Trophoblast cell (in vitro differentiated cells and primary cell): ENCODE measurements around the gene S100B.
A peak's percentile ranks its signal among the peaks of the same experiment; 100 is the strongest.

ENCODE experiments used
- DNase-seq, 2 donors: peaks; one replicate each; pipeline ENCODE4 v3.0.0-alpha.2; 2016
- H2AFZ ChIP-seq: 2 replicates; pipeline ENCODE4 v1.6.1; 2013; ENCODE audit warnings: low read length, moderate library complexity, mild to moderate bottlenecking; ENCODE audit not compliant: insufficient read depth, poor library complexity
- H2AK5ac ChIP-seq: 2 replicates; pipeline ENCODE4 v1.6.1; 2013; ENCODE audit warnings: mild to moderate bottlenecking, low read length
- H2BK120ac ChIP-seq: 2 replicates; pipeline ENCODE4 v1.6.1; 2013; ENCODE audit warnings: low read length, mild to moderate bottlenecking, moderate library complexity; ENCODE audit not compliant: insufficient read depth, poor library complexity
- H2BK12ac ChIP-seq: 2 replicates; pipeline ENCODE4 v1.6.1; 2013; ENCODE audit warnings: mild to moderate bottlenecking, low read length, moderate library complexity
- H2BK5ac ChIP-seq: 2 replicates; pipeline ENCODE4 v1.6.1; 2013; ENCODE audit warnings: low read length, low read depth, moderate library complexity, mild to moderate bottlenecking; ENCODE audit not compliant: poor library complexity
- H3K14ac ChIP-seq: 2 replicates; pipeline ENCODE4 v1.6.1; 2013; ENCODE audit warnings: mild to moderate bottlenecking, low read length
- H3K18ac ChIP-seq: 2 replicates; pipeline ENCODE4 v1.6.1; 2013; ENCODE audit warnings: mild to moderate bottlenecking, low read length
- H3K23ac ChIP-seq: 2 replicates; pipeline ENCODE4 v1.6.1; 2013; ENCODE audit warnings: low read length
- H3K27ac ChIP-seq: 2 replicates; pipeline ENCODE4 v1.5.1; 2013; ENCODE audit warnings: low read depth, mild to moderate bottlenecking, inconsistent platforms, low read length, moderate library complexity
- H3K27me3 ChIP-seq: 2 replicates; pipeline ENCODE4 v1.6.1; 2013; ENCODE audit warnings: inconsistent platforms, mild to moderate bottlenecking, low read length, moderate library complexity; ENCODE audit not compliant: insufficient read depth
- H3K36me3 ChIP-seq, 2 experiments: 1 replicate in 1 of 2; 2 replicates in 1 of 2; pipeline ENCODE4 v1.6.1; 2013; ENCODE audit warnings: low read length in 2 of 2, mild to moderate bottlenecking in 2 of 2, moderate library complexity in 1 of 2; ENCODE audit not compliant: insufficient read depth in 2 of 2, control insufficient read depth in 1 of 2
- H3K4ac ChIP-seq: 2 replicates; pipeline ENCODE4 v1.6.1; 2013; ENCODE audit warnings: low read depth, mild to moderate bottlenecking, low read length, moderate library complexity
- H3K4me1 ChIP-seq, 2 experiments: 1 replicate in 1 of 2; 2 replicates in 1 of 2; pipeline ENCODE4 v1.6.1; 2013; ENCODE audit warnings: low read length in 2 of 2, mild to moderate bottlenecking in 2 of 2, moderate library complexity in 1 of 2; ENCODE audit not compliant: insufficient read depth in 2 of 2, control insufficient read depth in 1 of 2
- H3K4me2 ChIP-seq: 2 replicates; pipeline ENCODE4 v1.6.1; 2013; ENCODE audit warnings: inconsistent platforms, mild to moderate bottlenecking, low read length, moderate library complexity
- H3K4me3 ChIP-seq: 2 replicates; pipeline ENCODE4 v1.5.1; 2013; ENCODE audit warnings: mild to moderate bottlenecking, low read depth, low read length, inconsistent platforms
- H3K79me1 ChIP-seq: one replicate; pipeline ENCODE4 v1.6.1; 2013; ENCODE audit warnings: low read length
- H3K79me2 ChIP-seq: 2 replicates; pipeline ENCODE4 v1.6.1; 2013; ENCODE audit warnings: low read length, mild to moderate bottlenecking; ENCODE audit not compliant: control insufficient read depth, insufficient read depth, poor library complexity
- H3K9ac ChIP-seq: 2 replicates; pipeline ENCODE4 v1.6.1; 2013; ENCODE audit warnings: mild to moderate bottlenecking, low read length
- H3K9me3 ChIP-seq: 2 replicates; pipeline ENCODE4 v1.6.1; 2013; ENCODE audit warnings: low read depth, mild to moderate bottlenecking, control low read depth, inconsistent platforms, low read length; ENCODE audit not compliant: insufficient read depth
- H4K12ac ChIP-seq: 2 replicates; pipeline ENCODE4 v1.6.1; 2013; ENCODE audit warnings: low read depth, mild to moderate bottlenecking, low read length, moderate library complexity
- H4K8ac ChIP-seq: 2 replicates; pipeline ENCODE4 v1.6.1; 2013; ENCODE audit warnings: low read depth, mild to moderate bottlenecking, low read length, moderate library complexity
- H4K91ac ChIP-seq: one replicate; pipeline ENCODE4 v1.6.1; 2013; ENCODE audit warnings: low read depth, mild to moderate bottlenecking, low read length, moderate library complexity
- WGBS: extraction: QIAGEN DNeasy Blood & Tissue Kit; methylation state at CpG from one replicate; pipeline ENCODE4 v1.1.7; 2013; ENCODE audit warnings: missing lambda C conversion rate; ENCODE audit not compliant: insufficient read length, insufficient coverage; ENCODE audit errors: extremely low coverage; 5-methylcytosine and 5-hydroxymethylcytosine counted together

Gene S100B

GRCh38 chr21:46618738-46619379 lies 14.0 kb upstream of the S100B start:
- no peak overlapping the region for H4K8ac ChIP-seq
- H2BK120ac ChIP-seq = no peak overlapping the region
- no peak overlapping the region for H3K4me2 ChIP-seq
- H4K12ac ChIP-seq = no peak overlapping the region
- no peak overlapping the region for H3K27ac ChIP-seq
- H3K79me1 ChIP-seq = no peaks in the 10 kb centered on the region
- H3K9me3 ChIP-seq = peaks cover 2% of the 10 kb centered on the region
- no CpG with 5 or more reads among the region's 5 CpGs for WGBS
- H3K4me1 ChIP-seq = peaks cover 4 to 5% of the 10 kb centered on the region in 2 experiments
- H3K36me3 ChIP-seq = no peaks in the 10 kb centered on the region
- H3K4ac ChIP-seq = no peak overlapping the region
- H2AFZ ChIP-seq = no peak overlapping the region
- H2AK5ac ChIP-seq = no peak overlapping the region
- H3K79me2 ChIP-seq = no peaks in the 10 kb centered on the region
- H4K91ac ChIP-seq = no peak overlapping the region
- no peak overlapping the region for H3K18ac ChIP-seq
- no peak overlapping the region for H3K4me3 ChIP-seq
- H3K27me3 ChIP-seq = no peaks in the 10 kb centered on the region
- no peak overlapping the region for H3K23ac ChIP-seq
- no peak overlapping the region for H2BK12ac ChIP-seq
- no peak overlapping the region for H3K14ac ChIP-seq
- no peak overlapping the region for H2BK5ac ChIP-seq
- H3K9ac ChIP-seq = no peak overlapping the region
- DNase-seq = peak in 1 of 2 donors; percentile 39

GRCh38 chr21:46617267-46618051 lies 12.6 kb upstream of the S100B start:
- no peak overlapping the region for H3K4me3 ChIP-seq
- H3K4ac ChIP-seq = no peak overlapping the region
- no peaks in the 10 kb centered on the region for H3K79me1 ChIP-seq
- no peak overlapping the region for H4K91ac ChIP-seq
- no peak overlapping the region for H3K4me2 ChIP-seq
- H4K12ac ChIP-seq = no peak overlapping the region
- no peak overlapping the region for H3K14ac ChIP-seq
- H2BK5ac ChIP-seq = no peak overlapping the region
- no peak overlapping the region for H3K18ac ChIP-seq
- H3K9ac ChIP-seq = no peak overlapping the region
- no peak overlapping the region for H2BK12ac ChIP-seq
- no peaks in the 10 kb centered on the region for H3K36me3 ChIP-seq
- no peak overlapping the region for H2AK5ac ChIP-seq
- H4K8ac ChIP-seq = no peak overlapping the region
- H3K27ac ChIP-seq = no peak overlapping the region
- H2BK120ac ChIP-seq = no peak overlapping the region
- H3K9me3 ChIP-seq = peaks cover 2% of the 10 kb centered on the region
- no peaks in the 10 kb centered on the region for H3K27me3 ChIP-seq
- no peaks in the 10 kb centered on the region for H3K79me2 ChIP-seq
- no CpG with 5 or more reads among the region's 6 CpGs for WGBS
- no peak overlapping the region for H3K23ac ChIP-seq
- peak; percentile 27 to 59 for DNase-seq
- H2AFZ ChIP-seq = no peak overlapping the region
- H3K4me1 ChIP-seq = peaks cover 4 to 5% of the 10 kb centered on the region in 2 experiments

GRCh38 chr21:46616656-46617055 lies 11.8 kb upstream of the S100B start:
- no peak overlapping the region for H3K23ac ChIP-seq
- peaks cover 4 to 5% of the 10 kb centered on the region in 2 experiments for H3K4me1 ChIP-seq
- no peak for DNase-seq
- H3K9me3 ChIP-seq = peaks cover 2% of the 10 kb centered on the region
- no peak overlapping the region for H4K91ac ChIP-seq
- H4K8ac ChIP-seq = no peak overlapping the region
- no peak overlapping the region for H3K27ac ChIP-seq
- no peak overlapping the region for H3K4me3 ChIP-seq
- H2BK120ac ChIP-seq = no peak overlapping the region
- H4K12ac ChIP-seq = no peak overlapping the region
- no peaks in the 10 kb centered on the region for H3K79me2 ChIP-seq
- no peak overlapping the region for H2AFZ ChIP-seq
- no peak overlapping the region for H3K14ac ChIP-seq
- H2AK5ac ChIP-seq = no peak overlapping the region
- no peaks in the 10 kb centered on the region for H3K36me3 ChIP-seq
- H3K4ac ChIP-seq = no peak overlapping the region
- H2BK5ac ChIP-seq = no peak overlapping the region
- H2BK12ac ChIP-seq = no peak overlapping the region
- no peaks in the 10 kb centered on the region for H3K79me1 ChIP-seq
- no CpG with 5 or more reads among the region's 1 CpG for WGBS
- H3K27me3 ChIP-seq = no peaks in the 10 kb centered on the region
- H3K9ac ChIP-seq = no peak overlapping the region
- H3K4me2 ChIP-seq = no peak overlapping the region
- H3K18ac ChIP-seq = no peak overlapping the region

GRCh38 chr21:46616050-46616449 lies 11.2 kb upstream of the S100B start:
- Histone ChIP-seq H3K23ac (no peak overlapping the region), H3K4me3 (no peak overlapping the region), H3K9me3 (peaks cover 2% of the 10 kb centered on the region), H3K4me1 (peaks cover 2 to 3% of the 10 kb centered on the region in 2 experiments), H3K79me2 (no peaks in the 10 kb centered on the region), H4K91ac (no peak overlapping the region), H3K27me3 (no peaks in the 10 kb centered on the region), H4K8ac (no peak overlapping the region), H2AFZ (no peak overlapping the region), H3K18ac (no peak overlapping the region), H2BK120ac (no peak overlapping the region), H3K4ac (no peak overlapping the region), H3K36me3 (no peaks in the 10 kb centered on the region), H3K9ac (no peak overlapping the region), H2BK12ac (no peak overlapping the region), H2BK5ac (no peak overlapping the region), H4K12ac (no peak overlapping the region), H3K4me2 (no peak overlapping the region), H3K79me1 (no peaks in the 10 kb centered on the region), H2AK5ac (no peak overlapping the region), H3K14ac (no peak overlapping the region), H3K27ac (no peak overlapping the region)
- no peak for DNase-seq
- WGBS = no CpG with 5 or more reads among the region's 2 CpGs
